Uterus (tissue), 4 donors: Measurements from ENCODE around the gene C14orf132. TPM values are rescaled to one million over a fixed set of nuclear protein-coding genes. Genes with fewer than 3 reads are reported as not detected.
A peak's percentile ranks its signal among the peaks of the same experiment; 100 is the strongest.

Experiments
- DNase-seq, 2 donors: peaks; one replicate each; pipeline ENCODE4 v3.0.0-alpha.2; 2019 to 2020
- H3K27ac ChIP-seq, 2 donors: fragments of 200-600 bp; sonication (generic); 1 replicate in 1 of 2; 2 replicates in 1 of 2; pipeline ENCODE4 v1.5.1; 2016 to 2018
- H3K27me3 ChIP-seq, 2 donors: fragments of 200-600 bp; sonication (generic); one replicate each; pipeline ENCODE4 v1.5.1; 2018 to 2019; ENCODE audit warnings: control low read depth in 1 of 2
- H3K36me3 ChIP-seq, 2 donors: fragments of 200-600 bp; sonication (generic); one replicate each; pipeline ENCODE4 v1.5.1; 2019; ENCODE audit warnings: control low read depth in 1 of 2
- H3K4me1 ChIP-seq, 2 donors: fragments of 200-600 bp; sonication (generic); one replicate each; pipeline ENCODE4 v1.5.1; 2018 to 2019; ENCODE audit warnings: control low read depth in 1 of 2
- H3K4me3 ChIP-seq, 2 donors: fragments of 200-600 bp; sonication (generic); 1 replicate in 1 of 2; 2 replicates in 1 of 2; pipeline ENCODE4 v1.5.1; 2018 to 2019; ENCODE audit warnings: mild to moderate bottlenecking in 1 of 2
- H3K9me3 ChIP-seq, 2 donors: fragments of 200-600 bp; sonication (generic); one replicate each; pipeline ENCODE4 v1.5.1; 2019; ENCODE audit warnings: control low read depth in 1 of 2
- POLR2A ChIP-seq, 2 donors: fragments of 450-650 bp; IDR thresholded peaks; one replicate each; pipeline ENCODE4 v1.6.1; 2016; ENCODE audit warnings: antibody characterized with exemption in 2 of 2, mild to moderate bottlenecking in 1 of 2, moderate library complexity in 1 of 2
- intact Hi-C: fragments of 100-400 bp; cut with DNase I; formaldehyde crosslinking; loops from one replicate; pipeline ENCODE4 v1.15.1; 2023; ENCODE audit warnings: low total_unique reads
- total RNA-seq, 4 donors: library from RNA; depleted of rRNA in 3 of 4; stranded (reverse); fragments of >200 nt in 3 of 4; gene quantifications; one replicate each; pipeline versions ENCODE4 v1.1.0 to v1.2.4, GENCODE V29; 2014 to 2023
- TF ChIP-seq, protein P1 (sequence below), 4 experiments: fragments of 200-600 bp in 2 of 4; fragments of 450-650 bp in 2 of 4; sonication (generic) in 2 of 4; IDR thresholded peaks; one replicate each; pipeline ENCODE4 v1.5.1; 2016 to 2019; ENCODE audit warnings: antibody characterized with exemption in 4 of 4, mild to moderate bottlenecking in 2 of 4, moderate library complexity in 1 of 4
- donor health status: DM: yes; HTN: yes; CAD: no.

The C14orf132 gene
- total RNA-seq, 4 donors from 2014 or later = 10.5 to 60.1 (median 16.0) TPM

DNA sequence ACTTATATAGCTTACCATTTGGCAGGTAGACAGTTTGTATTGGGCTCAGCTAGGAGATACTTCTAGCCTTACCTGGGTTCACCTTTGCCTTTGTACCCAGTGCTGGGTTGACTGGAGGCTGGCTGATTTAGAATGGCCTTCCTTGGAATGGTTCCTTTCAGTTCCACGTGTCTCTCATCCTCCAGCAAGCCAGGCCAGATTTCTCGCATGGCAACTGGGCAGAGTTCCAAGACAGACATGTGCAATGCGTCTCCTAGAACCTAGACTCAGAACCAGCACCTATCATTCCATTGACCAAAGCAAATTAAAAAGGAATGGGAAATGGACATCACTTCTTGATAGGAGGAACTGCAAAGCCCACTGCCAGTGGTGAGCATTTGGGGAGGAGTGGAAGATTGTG lies 86.4 kb downstream of the C14orf132 start:
- intact Hi-C loops = no loop called here
- no peak overlapping the region for H3K27ac ChIP-seq
- no peak for DNase-seq
- H3K27me3 ChIP-seq = no peaks in the 10 kb centered on the region
- no peaks in the 10 kb centered on the region for H3K4me1 ChIP-seq
- TF ChIP-seq POLR2A (IDR thresholded peaks at IDR 0.05) = no peak
- TF ChIP-seq, protein P1, sequence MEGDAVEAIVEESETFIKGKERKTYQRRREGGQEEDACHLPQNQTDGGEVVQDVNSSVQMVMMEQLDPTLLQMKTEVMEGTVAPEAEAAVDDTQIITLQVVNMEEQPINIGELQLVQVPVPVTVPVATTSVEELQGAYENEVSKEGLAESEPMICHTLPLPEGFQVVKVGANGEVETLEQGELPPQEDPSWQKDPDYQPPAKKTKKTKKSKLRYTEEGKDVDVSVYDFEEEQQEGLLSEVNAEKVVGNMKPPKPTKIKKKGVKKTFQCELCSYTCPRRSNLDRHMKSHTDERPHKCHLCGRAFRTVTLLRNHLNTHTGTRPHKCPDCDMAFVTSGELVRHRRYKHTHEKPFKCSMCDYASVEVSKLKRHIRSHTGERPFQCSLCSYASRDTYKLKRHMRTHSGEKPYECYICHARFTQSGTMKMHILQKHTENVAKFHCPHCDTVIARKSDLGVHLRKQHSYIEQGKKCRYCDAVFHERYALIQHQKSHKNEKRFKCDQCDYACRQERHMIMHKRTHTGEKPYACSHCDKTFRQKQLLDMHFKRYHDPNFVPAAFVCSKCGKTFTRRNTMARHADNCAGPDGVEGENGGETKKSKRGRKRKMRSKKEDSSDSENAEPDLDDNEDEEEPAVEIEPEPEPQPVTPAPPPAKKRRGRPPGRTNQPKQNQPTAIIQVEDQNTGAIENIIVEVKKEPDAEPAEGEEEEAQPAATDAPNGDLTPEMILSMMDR (IDR thresholded peaks at IDR 0.05) = no peak
- no peaks in the 10 kb centered on the region for H3K36me3 ChIP-seq
- H3K9me3 ChIP-seq = no peaks in the 10 kb centered on the region
- no peak overlapping the region for H3K4me3 ChIP-seq

DNA sequence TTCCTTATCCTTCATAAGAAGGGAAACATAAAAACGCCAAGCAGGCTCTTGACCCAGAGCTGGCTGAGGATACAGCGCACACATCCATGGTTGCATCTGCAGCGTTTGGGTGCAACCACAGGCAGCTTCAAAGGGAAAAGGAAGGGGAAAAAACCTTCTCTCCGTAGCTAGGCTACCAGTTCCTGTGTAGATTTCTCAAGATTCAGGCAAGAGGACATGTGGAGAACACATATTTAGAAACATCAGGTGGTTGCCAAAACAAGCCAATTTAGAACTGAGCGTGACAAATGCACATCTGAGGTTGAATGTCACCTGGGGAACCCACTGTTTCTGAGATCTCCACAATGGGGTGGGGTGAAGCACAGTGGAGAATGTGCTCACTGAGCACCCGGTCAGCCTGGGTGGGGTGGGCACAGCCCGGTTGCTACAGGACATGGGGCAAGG lies 87.2 kb downstream of the C14orf132 start:
- TF ChIP-seq POLR2A (IDR thresholded peaks at IDR 0.05) = no peak
- TF ChIP-seq, protein P1 (IDR thresholded peaks at IDR 0.05) = no peak
- Histone ChIP-seq H3K36me3 (no peaks in the 10 kb centered on the region), H3K4me3 (no peak overlapping the region), H3K4me1 (no peaks in the 10 kb centered on the region), H3K27ac (peak overlapping the region in 1 of 2 donors; percentile 19), H3K27me3 (no peaks in the 10 kb centered on the region), H3K9me3 (no peaks in the 10 kb centered on the region)
- DNase-seq = no peak
- intact Hi-C loops = no loop called here

- no peaks in the 10 kb centered on the region for H3K27me3 ChIP-seq
- TF ChIP-seq, protein P1 (IDR thresholded peaks at IDR 0.05) = no peak
- TF ChIP-seq POLR2A (IDR thresholded peaks at IDR 0.05) = no peak
- H3K36me3 ChIP-seq = no peaks in the 10 kb centered on the region
- H3K4me1 ChIP-seq = no peaks in the 10 kb centered on the region
- H3K27ac ChIP-seq = no peak overlapping the region
- H3K4me3 ChIP-seq = no peak overlapping the region
- intact Hi-C loops = no loop called here
- DNase-seq = no peak
- H3K9me3 ChIP-seq = no peaks in the 10 kb centered on the region
Measured at GRCh38 chr14:96126783-96127271, 87.7 kb downstream of the C14orf132 start.

- TF ChIP-seq, protein P1 (IDR thresholded peaks at IDR 0.05) = no peak
- no peak for TF ChIP-seq POLR2A (IDR thresholded peaks at IDR 0.05)
- no peaks in the 10 kb centered on the region for H3K27me3 ChIP-seq
- H3K4me1 ChIP-seq = no peaks in the 10 kb centered on the region
- H3K36me3 ChIP-seq = no peaks in the 10 kb centered on the region
- no peak for DNase-seq
- no peaks in the 10 kb centered on the region for H3K9me3 ChIP-seq
- H3K4me3 ChIP-seq = no peak overlapping the region
- intact Hi-C loops = no loop called here
- H3K27ac ChIP-seq = no peak overlapping the region
Measured at GRCh38 chr14:96129128-96129736, 90.1 kb downstream of the C14orf132 start.

GRCh38 chr14:96130391-96130790 lies 91.2 kb downstream of the C14orf132 start:
- H3K4me1 ChIP-seq = no peaks in the 10 kb centered on the region
- no peaks in the 10 kb centered on the region for H3K36me3 ChIP-seq
- no peaks in the 10 kb centered on the region for H3K27me3 ChIP-seq
- H3K9me3 ChIP-seq = no peaks in the 10 kb centered on the region
- no peak for TF ChIP-seq POLR2A (IDR thresholded peaks at IDR 0.05)
- TF ChIP-seq, protein P1 (IDR thresholded peaks at IDR 0.05) = no peak
- no peak for DNase-seq
- intact Hi-C loops = no loop called here
- no peak overlapping the region for H3K4me3 ChIP-seq
- no peak overlapping the region for H3K27ac ChIP-seq
